IMR-90 (cell line): ENCODE results near the gene UGT1A10. TPM values are rescaled to one million over a fixed set of nuclear protein-coding genes. Genes with fewer than 3 reads are reported as not detected.

Experiments used
- ATAC-seq: fragments of 200-7000 bp; cut with Tn5 transposase; 2 replicates; pipeline ENCODE4 v1.9.1; 2020; ENCODE audit warnings: low read depth, mild to moderate bottlenecking, moderate library complexity
- BruUV-seq: library from RNA; stranded (reverse); fragments of 400-500 nt; replicated peaks from 2 replicates; lab custom pipeline; 2021; lab: Mats Ljungman, UMichigan
- CTCF ChIA-PET: fragments of 300-600 bp; formaldehyde crosslinking; extraction: SDS; loops from one replicate; lab custom pipeline; 2021; ENCODE audit warnings: antibody characterized with exemption; lab: Yijun Ruan, JAX
- POLR2A ChIA-PET: fragments of 300-600 bp; sonication (Branson Sonifier 250); formaldehyde crosslinking; loops from one replicate; lab custom pipeline; 2022; ENCODE audit warnings: antibody characterized with exemption; ENCODE audit not compliant: unreplicated experiment; lab: Charles Lee
- DNase-seq: peaks from one replicate; pipeline ENCODE4 v3.0.0; 2013
- H2AFZ ChIP-seq: replicated peaks from 2 replicates; pipeline ENCODE3; 2013; ENCODE audit warnings: low read length, mild to moderate bottlenecking; ENCODE audit not compliant: poor library complexity
- H2AK5ac ChIP-seq: 2 replicates; pipeline ENCODE4 v1.6.1; 2013; ENCODE audit warnings: low read depth, low read length, inconsistent platforms
- H2AK9ac ChIP-seq: replicated peaks from 2 replicates; pipeline ENCODE3; 2013; ENCODE audit warnings: mild to moderate bottlenecking, low read depth, low read length, moderate library complexity; ENCODE audit not compliant: poor library complexity
- H2BK120ac ChIP-seq: 2 replicates; pipeline ENCODE4 v1.6.1; 2013; ENCODE audit warnings: low read depth, low read length, inconsistent platforms
- H2BK15ac ChIP-seq: 3 replicates; pipeline ENCODE4 v1.6.1; 2013; ENCODE audit warnings: low read depth, low read length, inconsistent platforms
- H2BK20ac ChIP-seq: 2 replicates; pipeline ENCODE4 v1.6.1; 2013; ENCODE audit warnings: low read depth, mild to moderate bottlenecking, inconsistent platforms, low read length, moderate library complexity
- H2BK5ac ChIP-seq: 2 replicates; pipeline ENCODE4 v1.6.1; 2013; ENCODE audit warnings: mild to moderate bottlenecking, low read depth, low read length, inconsistent platforms; ENCODE audit not compliant: poor library complexity, severe bottlenecking
- H3K14ac ChIP-seq: replicated peaks from 2 replicates; pipeline ENCODE4 v1.6.1; 2013; ENCODE audit warnings: low read depth, low read length, inconsistent platforms
- H3K18ac ChIP-seq: 2 replicates; pipeline ENCODE4 v1.6.1; 2013; ENCODE audit warnings: low read depth, low read length, control low read depth
- H3K23ac ChIP-seq: 2 replicates; pipeline ENCODE4 v1.6.1; 2013; ENCODE audit warnings: low read depth, low read length, inconsistent platforms
- H3K27ac ChIP-seq: 2 replicates; pipeline ENCODE4 v1.5.1; 2013; ENCODE audit warnings: mild to moderate bottlenecking, control low read depth, low read length; ENCODE audit not compliant: insufficient read depth
- H3K27me3 ChIP-seq: 2 replicates; pipeline ENCODE4 v1.6.1; 2013; ENCODE audit warnings: low read length; ENCODE audit not compliant: control insufficient read depth, insufficient read depth
- H3K36me3 ChIP-seq: 2 replicates; pipeline ENCODE4 v1.6.1; 2013; ENCODE audit warnings: low read length, mixed read lengths; ENCODE audit not compliant: control insufficient read depth, insufficient read depth
- H3K4ac ChIP-seq: 2 replicates; pipeline ENCODE4 v1.6.1; 2013; ENCODE audit warnings: low read depth, low read length, inconsistent platforms
- H3K4me1 ChIP-seq: 2 replicates; pipeline ENCODE4 v1.6.1; 2013; ENCODE audit warnings: low read length, mixed read lengths; ENCODE audit not compliant: control insufficient read depth, insufficient read depth
- H3K4me2 ChIP-seq: 2 replicates; pipeline ENCODE4 v1.6.1; 2013; ENCODE audit warnings: low read depth, mild to moderate bottlenecking, control low read depth, low read length, moderate library complexity
- H3K4me3 ChIP-seq: 2 replicates; pipeline ENCODE4 v1.5.1; 2013; ENCODE audit warnings: low read depth, mild to moderate bottlenecking, control low read depth, low read length, moderate library complexity; ENCODE audit not compliant: insufficient read depth
- H3K56ac ChIP-seq: 2 replicates; pipeline ENCODE4 v1.6.1; 2013; ENCODE audit warnings: low read length, inconsistent platforms; ENCODE audit not compliant: insufficient read depth; ENCODE audit errors: extremely low read depth
- H3K79me1 ChIP-seq, 2 experiments: 2 replicates each; pipeline ENCODE4 v1.6.1; 2013; ENCODE audit warnings: low read length in 2 of 2, inconsistent platforms in 1 of 2, low read depth in 1 of 2
- H3K9ac ChIP-seq: 2 replicates; pipeline ENCODE4 v1.6.1; 2013; ENCODE audit warnings: low read depth, low read length, control low read depth
- H3K9me1 ChIP-seq: 2 replicates; pipeline ENCODE4 v1.6.1; 2013; ENCODE audit warnings: low read length, inconsistent platforms; ENCODE audit not compliant: insufficient read depth
- H3K9me3 ChIP-seq: 2 replicates; pipeline ENCODE4 v1.6.1; 2013; ENCODE audit warnings: low read length; ENCODE audit not compliant: control insufficient read depth, insufficient read depth
- H4K20me1 ChIP-seq: 2 replicates; pipeline ENCODE4 v1.6.1; 2013; ENCODE audit warnings: low read length, inconsistent platforms; ENCODE audit not compliant: insufficient read depth
- H4K5ac ChIP-seq: 2 replicates; pipeline ENCODE4 v1.6.1; 2013; ENCODE audit warnings: mild to moderate bottlenecking, low read depth, low read length, control low read depth
- H4K8ac ChIP-seq, 2 experiments: 2 replicates each; pipeline ENCODE4 v1.6.1; 2013; ENCODE audit warnings: low read depth in 2 of 2, low read length in 2 of 2, control low read depth in 1 of 2, inconsistent platforms in 1 of 2
- H4K91ac ChIP-seq: 2 replicates; pipeline ENCODE4 v1.6.1; 2013; ENCODE audit warnings: low read depth, low read length, inconsistent platforms; ENCODE audit not compliant: insufficient read depth
- MXI1 ChIP-seq: IDR thresholded peaks from 2 replicates; pipeline ENCODE4 v1.6.1; 2012; ENCODE audit warnings: low read depth, mild to moderate bottlenecking, low read length, moderate library complexity, borderline replicate concordance
- POLR2A ChIP-seq: IDR thresholded peaks from 2 replicates; pipeline ENCODE4 v1.6.1; 2012; ENCODE audit warnings: mild to moderate bottlenecking, low read depth, low read length
- RFX5 ChIP-seq: IDR thresholded peaks from 2 replicates; pipeline ENCODE4 v1.8.0; 2012; ENCODE audit warnings: low read depth, mild to moderate bottlenecking, low read length, moderate library complexity
- WGBS, 2 experiments: methylation state at CpG; one replicate each; pipeline versions ENCODE4 v1.1.5 to v1.1.7; 2013; ENCODE audit warnings: missing lambda C conversion rate in 2 of 2; ENCODE audit not compliant: insufficient read length in 1 of 2; ENCODE audit errors: extremely low coverage in 2 of 2; 5-methylcytosine and 5-hydroxymethylcytosine counted together
- dilution Hi-C: fragments of 300-500 bp; cut with HindIII; formaldehyde crosslinking; loops from one replicate; pipeline ENCODE4 v1.14.3; 2018; ENCODE audit warnings: low sequenced_read_pairs; ENCODE audit not compliant: unreplicated experiment
- in situ Hi-C: fragments of 300-500 bp; cut with MboI; formaldehyde crosslinking; loops from 3 replicates; pipeline ENCODE4 v1.14.3; 2019; ENCODE audit warnings: low sequenced_read_pairs, inconsistent platforms, mixed read lengths
- intact Hi-C: fragments of 100-400 bp; cut with micrococcal nuclease; formaldehyde crosslinking; loops from 2 replicates; pipeline ENCODE4 v1.10.0; 2022
- polyA plus RNA-seq, 3 experiments: library from polyadenylated mRNA; depleted of rRNA; stranded (reverse); fragments of >200 nt; gene quantifications; 2 replicates each; pipeline ENCODE4 v1.2.3, GENCODE V29; 2012; ENCODE audit warnings: low replicate concordance in 1 of 3
- total RNA-seq: library from RNA; depleted of rRNA; stranded (reverse); fragments of >200 nt; gene quantifications from 2 replicates; pipeline ENCODE4 v1.2.3, GENCODE V29; 2012
- TF ChIP-seq, protein P1 (sequence below): fragments of 150-350 bp; IDR thresholded peaks from 2 replicates; pipeline ENCODE4 v1.6.1; 2016; ENCODE audit warnings: low read depth, mild to moderate bottlenecking, low read length, moderate library complexity, borderline replicate concordance

The UGT1A10 gene
- total and polyA plus RNA-seq, 2 of the 4 experiments (the other 2 are of a cell fraction), result not detected

DNA sequence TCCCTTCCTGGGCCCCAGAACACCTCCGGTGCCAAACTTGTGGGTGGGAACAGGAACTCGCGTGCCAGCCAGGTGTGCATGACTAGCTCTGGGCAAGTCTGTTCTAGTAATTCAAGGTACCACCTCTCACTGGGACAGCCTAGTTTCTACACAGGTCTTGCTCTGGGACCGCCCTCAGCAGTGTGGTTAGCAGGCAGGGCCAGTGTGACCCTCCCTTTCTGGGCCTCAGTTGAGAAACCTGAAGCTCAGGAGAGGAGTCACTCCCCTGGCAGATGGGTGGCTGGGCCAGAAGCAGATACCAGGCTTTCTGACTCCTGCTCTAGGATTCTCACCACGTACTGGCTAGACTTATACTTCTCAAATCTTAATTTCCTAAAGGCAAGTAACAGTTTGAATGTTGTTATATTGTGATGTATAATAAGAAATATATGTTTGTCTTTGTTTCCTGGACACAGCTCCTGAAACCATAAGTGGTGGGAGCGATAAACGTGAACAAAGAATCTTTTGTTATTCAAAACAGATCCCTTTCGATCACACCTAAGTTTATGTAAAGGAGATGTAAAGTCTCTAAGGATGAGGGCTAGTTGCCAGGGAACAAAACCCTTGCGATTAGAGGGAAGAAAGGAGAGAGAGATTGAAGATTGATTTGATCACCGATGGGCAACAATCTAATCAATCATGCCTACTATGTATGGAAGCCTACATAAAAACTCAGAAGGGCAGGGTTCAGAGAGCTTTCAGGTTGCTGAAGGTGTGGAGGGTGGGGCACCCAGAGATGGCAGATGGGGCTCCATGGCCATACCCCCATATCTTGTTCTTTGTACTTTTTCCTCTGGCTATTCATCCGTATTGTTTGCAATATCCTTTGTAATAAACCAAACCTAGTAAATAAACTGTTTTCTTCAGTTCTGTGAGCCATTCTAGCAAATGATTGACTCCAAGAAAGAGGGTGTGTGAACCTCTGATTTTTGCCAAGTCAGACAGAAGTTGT is 55.5 kb downstream of the UGT1A10 start:
- Histone ChIP-seq H3K4ac (no peak overlapping the region), H2AK9ac (no peak overlapping the region), H2BK120ac (no peak overlapping the region), H4K91ac (no peak overlapping the region), H3K18ac (no peak overlapping the region), H3K27me3 (peaks cover 2% of the 10 kb centered on the region), H4K8ac (no peak overlapping the region), H3K27ac (no peak overlapping the region), H2BK5ac (no peak overlapping the region), H3K79me1 (no peaks in the 10 kb centered on the region), H3K4me1 (no peaks in the 10 kb centered on the region), H3K9me3 (no peaks in the 10 kb centered on the region), H3K9ac (no peak overlapping the region), H2AK5ac (no peak overlapping the region), H3K23ac (no peak overlapping the region), H4K20me1 (no peaks in the 10 kb centered on the region), H3K14ac (no peak overlapping the region), H3K9me1 (no peaks in the 10 kb centered on the region), H2BK15ac (no peak overlapping the region), H2BK20ac (no peak overlapping the region), H3K4me2 (no peak overlapping the region), H3K4me3 (no peak overlapping the region), H3K56ac (no peak overlapping the region), H2AFZ (no peak overlapping the region), H3K36me3 (no peaks in the 10 kb centered on the region), H4K5ac (no peak overlapping the region)
- no peak for ATAC-seq
- BruUV-seq, result no TSS peak
- TF ChIP-seq, protein P1, sequence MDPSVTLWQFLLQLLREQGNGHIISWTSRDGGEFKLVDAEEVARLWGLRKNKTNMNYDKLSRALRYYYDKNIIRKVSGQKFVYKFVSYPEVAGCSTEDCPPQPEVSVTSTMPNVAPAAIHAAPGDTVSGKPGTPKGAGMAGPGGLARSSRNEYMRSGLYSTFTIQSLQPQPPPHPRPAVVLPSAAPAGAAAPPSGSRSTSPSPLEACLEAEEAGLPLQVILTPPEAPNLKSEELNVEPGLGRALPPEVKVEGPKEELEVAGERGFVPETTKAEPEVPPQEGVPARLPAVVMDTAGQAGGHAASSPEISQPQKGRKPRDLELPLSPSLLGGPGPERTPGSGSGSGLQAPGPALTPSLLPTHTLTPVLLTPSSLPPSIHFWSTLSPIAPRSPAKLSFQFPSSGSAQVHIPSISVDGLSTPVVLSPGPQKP, result no peak
- TF ChIP-seq RFX5 (no peak), POLR2A (no peak), MXI1 (no peak)
- dilution Hi-C loops (no loop called here), intact Hi-C loops (no loop called here), in situ Hi-C loops (no loop called here)
- DNase-seq, result no peak
- POLR2A ChIA-PET, result no interaction called here
- CTCF ChIA-PET, result no interaction called here
- no CpG with 5 or more reads among the region's 11 CpGs for WGBS, 2 experiments
